WTC11 (cell line): ENCODE measurements around the gene STARD10.

Experiments used
- ATF3 ChIP-seq: sonication (generic); formaldehyde crosslinking; conservative IDR thresholded peaks from 2 replicates; pipeline ENCODE4 v1.8.1; 2022; ENCODE audit warnings: mild to moderate bottlenecking, missing genetic modification reagents
- CTCF ChIP-seq: fragments of 200-600 bp; IDR thresholded peaks from 2 replicates; pipeline ENCODE4 v1.8.0; 2022; ENCODE audit warnings: antibody characterized with exemption
- E2F4 ChIP-seq: sonication (generic); formaldehyde crosslinking; IDR thresholded peaks from 2 replicates; pipeline ENCODE4 v1.8.1; 2022; ENCODE audit warnings: low read depth, mild to moderate bottlenecking, moderate library complexity, missing genetic modification reagents, borderline replicate concordance
- NFATC4 ChIP-seq: fragments of 250-450 bp; sonication (Bioruptor Pico); IDR thresholded peaks from 2 replicates; pipeline ENCODE4 v1.9.0; 2021; ENCODE audit warnings: mild to moderate bottlenecking
- NFYB ChIP-seq: sonication (generic); formaldehyde crosslinking; conservative IDR thresholded peaks from 2 replicates; pipeline ENCODE4 v1.8.0; 2022; ENCODE audit warnings: low read depth, missing genetic modification reagents
- NR2C2 ChIP-seq: sonication (generic); formaldehyde crosslinking; IDR thresholded peaks from 2 replicates; pipeline ENCODE4 v1.8.0; 2022; ENCODE audit warnings: mild to moderate bottlenecking, missing genetic modification reagents
- NR3C1 ChIP-seq: sonication (generic); formaldehyde crosslinking; conservative IDR thresholded peaks from 2 replicates; pipeline ENCODE4 v1.8.1; 2023; ENCODE audit warnings: low read depth, mild to moderate bottlenecking, missing genetic modification reagents
- STAT6 ChIP-seq: sonication (generic); formaldehyde crosslinking; conservative IDR thresholded peaks from 2 replicates; pipeline ENCODE4 v1.8.1; 2023; ENCODE audit warnings: mild to moderate bottlenecking, low read depth, missing genetic modification reagents, moderate library complexity
- ZNF121 ChIP-seq: sonication (generic); formaldehyde crosslinking; IDR thresholded peaks from 2 replicates; pipeline ENCODE4 v1.8.0; 2023; ENCODE audit warnings: missing genetic modification reagents
- TF ChIP-seq, protein P1 (sequence below): sonication (generic); formaldehyde crosslinking; IDR thresholded peaks from 2 replicates; pipeline ENCODE4 v1.8.0; 2022; ENCODE audit warnings: mild to moderate bottlenecking, missing genetic modification reagents
- TF ChIP-seq, protein P2 (sequence below): sonication (generic); formaldehyde crosslinking; IDR thresholded peaks from 2 replicates; pipeline ENCODE4 v1.8.1; 2023; ENCODE audit warnings: mild to moderate bottlenecking, moderate library complexity, missing genetic modification reagents

GRCh38 chr11:72841397-72841796 lies 47.5 kb upstream of the STARD10 start:
- no peak for TF ChIP-seq NR2C2 (CRISPR knock-in tag)
- TF ChIP-seq CTCF: no peak
- no peak for TF ChIP-seq ATF3 (CRISPR knock-in tag)
- no peak for TF ChIP-seq STAT6 (CRISPR knock-in tag)
- no peak for TF ChIP-seq NFYB (CRISPR knock-in tag)
- no peak for TF ChIP-seq ZNF121
- TF ChIP-seq E2F4 (CRISPR knock-in tag): no peak
- TF ChIP-seq, protein P1, sequence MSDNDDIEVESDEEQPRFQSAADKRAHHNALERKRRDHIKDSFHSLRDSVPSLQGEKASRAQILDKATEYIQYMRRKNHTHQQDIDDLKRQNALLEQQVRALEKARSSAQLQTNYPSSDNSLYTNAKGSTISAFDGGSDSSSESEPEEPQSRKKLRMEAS: no peak
- TF ChIP-seq, protein P2, sequence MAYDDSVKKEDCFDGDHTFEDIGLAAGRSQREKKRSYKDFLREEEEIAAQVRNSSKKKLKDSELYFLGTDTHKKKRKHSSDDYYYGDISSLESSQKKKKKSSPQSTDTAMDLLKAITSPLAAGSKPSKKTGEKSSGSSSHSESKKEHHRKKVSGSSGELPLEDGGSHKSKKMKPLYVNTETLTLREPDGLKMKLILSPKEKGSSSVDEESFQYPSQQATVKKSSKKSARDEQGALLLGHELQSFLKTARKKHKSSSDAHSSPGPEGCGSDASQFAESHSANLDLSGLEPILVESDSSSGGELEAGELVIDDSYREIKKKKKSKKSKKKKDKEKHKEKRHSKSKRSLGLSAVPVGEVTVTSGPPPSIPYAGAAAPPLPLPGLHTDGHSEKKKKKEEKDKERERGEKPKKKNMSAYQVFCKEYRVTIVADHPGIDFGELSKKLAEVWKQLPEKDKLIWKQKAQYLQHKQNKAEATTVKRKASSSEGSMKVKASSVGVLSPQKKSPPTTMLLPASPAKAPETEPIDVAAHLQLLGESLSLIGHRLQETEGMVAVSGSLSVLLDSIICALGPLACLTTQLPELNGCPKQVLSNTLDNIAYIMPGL (CRISPR knock-in tag): no peak
- no peak for TF ChIP-seq NR3C1
- TF ChIP-seq NFATC4 (CRISPR knock-in tag): no peak
